ENCODE measurements around the gene ITGAX.

Gene ITGAX

DNA sequence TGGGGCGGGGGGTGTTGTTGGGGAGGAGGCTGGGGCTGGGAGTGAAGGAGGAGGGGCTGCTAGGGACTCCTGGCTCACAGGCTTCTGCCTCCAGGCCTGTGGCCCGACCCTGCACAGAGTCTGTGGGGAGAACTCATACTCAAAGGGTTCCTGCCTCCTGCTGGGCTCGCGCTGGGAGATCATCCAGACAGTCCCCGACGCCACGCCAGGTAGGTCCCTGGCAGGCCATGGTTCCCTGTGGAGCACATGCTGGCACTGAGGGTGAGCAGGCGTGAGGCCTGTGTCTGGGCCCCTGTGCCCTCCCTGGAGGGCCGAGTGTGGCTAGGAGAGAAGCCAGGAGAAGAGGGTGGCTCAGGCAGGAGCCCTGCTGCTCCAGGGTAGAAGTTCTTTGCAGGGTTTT, 42.7 kb downstream of the ITGAX start:
- Histone ChIP-seq H3K4me1 (ENCODE audit: control extremely low read depth in 1 of 4, control insufficient read depth in 4 of 4, insufficient read depth in 4 of 4, low read length in 3 of 4) (peaks cover 0 to 61% (median 35%) of the 10 kb centered on the region in 4 experiments), H3K27me3 (replicated peaks in 2 of 5; ENCODE audit: control insufficient read depth in 4 of 5, insufficient read depth in 5 of 5, low read length in 4 of 5) (no peaks in the 10 kb centered on the region), H3K4me3 (ENCODE audit: control insufficient read depth in 1 of 7, extremely low read depth in 1 of 7, insufficient read depth in 4 of 7, low read depth in 2 of 7, low read length in 6 of 7) (peak overlapping the region in 1 of 7 experiments; percentile 7), H3K27ac (ENCODE audit: insufficient read depth in 1 of 2, low read depth in 1 of 2, low read length in 2 of 2, poor library complexity in 1 of 2, severe bottlenecking in 2 of 2) (no peak overlapping the region), H3K9me3 (ENCODE audit: control extremely low read depth in 1 of 5, control insufficient read depth in 4 of 5, insufficient read depth in 2 of 5, low read depth in 1 of 5, low read length in 4 of 5) (peaks cover 0 to 14% (median 5%) of the 10 kb centered on the region in 5 experiments), H3K36me3 (ENCODE audit: control insufficient read depth in 4 of 4, insufficient read depth in 4 of 4, low read length in 3 of 4) (no peaks in the 10 kb centered on the region)
- 100% methylated on average over 8 of the region's 9 CpGs for WGBS (ENCODE audit: insufficient coverage)
- ChIA-PET POLR2A (no interaction called here), CTCF (no interaction called here)
- no peak for DNase-seq

DNA sequence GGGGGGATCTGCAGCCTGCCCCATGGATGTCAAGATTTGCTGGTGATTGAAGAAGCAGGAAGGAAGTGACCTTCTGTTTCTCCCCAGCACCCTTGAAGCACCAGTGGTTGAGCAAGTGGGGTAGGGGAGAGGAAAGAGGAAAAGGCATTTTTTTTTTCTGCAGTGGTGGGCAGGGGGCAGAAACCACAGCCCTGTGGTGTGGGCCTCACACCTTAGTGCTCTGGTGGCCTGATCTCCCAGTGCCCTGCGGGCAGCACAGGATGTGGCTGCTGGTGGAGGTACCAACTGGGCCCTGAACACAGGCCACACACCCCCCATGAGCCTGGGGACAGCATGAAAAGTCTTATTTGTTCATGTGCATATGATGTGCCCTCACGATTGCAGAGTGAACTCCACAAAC, 45.2 kb downstream of the ITGAX start:
- ChIA-PET CTCF (interaction anchor here (1.2 kb wide), 1 partner anchor 18 kb away, joined by 3 read pairs; no protein-coding TSS in a partner anchor), POLR2A (interaction anchor here (0.7 kb wide), 2 partner anchors 202 to 220 kb away, joined by 3 to 4 read pairs; partner anchors contain the start of gene FUS)
- Histone ChIP-seq H3K4me1 (ENCODE audit: control extremely low read depth in 1 of 4, control insufficient read depth in 4 of 4, insufficient read depth in 4 of 4, low read length in 3 of 4) (peaks cover 0 to 61% (median 38%) of the 10 kb centered on the region in 4 experiments), H3K27ac (ENCODE audit: insufficient read depth in 1 of 2, low read depth in 1 of 2, low read length in 2 of 2, poor library complexity in 1 of 2, severe bottlenecking in 2 of 2) (no peak overlapping the region), H3K4me3 (ENCODE audit: control insufficient read depth in 1 of 7, extremely low read depth in 1 of 7, insufficient read depth in 4 of 7, low read depth in 2 of 7, low read length in 6 of 7) (peak overlapping the region in 1 of 7 experiments; percentile 28), H3K36me3 (ENCODE audit: control insufficient read depth in 4 of 4, insufficient read depth in 4 of 4, low read length in 3 of 4) (no peaks in the 10 kb centered on the region), H3K27me3 (replicated peaks in 2 of 5; ENCODE audit: control insufficient read depth in 4 of 5, insufficient read depth in 5 of 5, low read length in 4 of 5) (no peaks in the 10 kb centered on the region), H3K9me3 (ENCODE audit: control extremely low read depth in 1 of 5, control insufficient read depth in 4 of 5, insufficient read depth in 2 of 5, low read depth in 1 of 5, low read length in 4 of 5) (peaks cover 0 to 14% (median 5%) of the 10 kb centered on the region in 5 experiments)
- peak; percentile 42 to 86 (median 85) for DNase-seq
- 17% methylated on average over 2 of the region's 2 CpGs for WGBS (ENCODE audit: insufficient coverage)

DNA sequence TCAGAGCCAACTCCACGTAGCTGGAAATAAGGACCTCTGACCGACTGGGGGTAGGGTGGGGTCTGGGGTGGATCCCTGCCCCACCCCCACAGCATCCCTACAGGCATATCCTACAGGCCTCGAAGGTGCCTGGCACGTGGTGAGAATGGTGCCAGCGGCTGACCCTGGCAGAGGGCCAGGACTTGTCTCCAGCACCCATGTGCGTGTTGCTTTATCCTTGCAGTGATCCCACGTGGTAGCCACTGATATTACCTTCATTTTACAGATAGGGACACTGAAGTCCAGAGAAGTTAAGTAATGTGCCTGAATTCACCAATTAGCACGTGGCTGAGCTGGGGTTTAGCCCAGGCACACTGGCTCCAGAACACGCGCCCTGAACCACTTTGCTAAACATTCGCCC, 46.5 kb downstream of the ITGAX start:
- 98% methylated on average over 9 of the region's 11 CpGs for WGBS (ENCODE audit: insufficient coverage)
- H3K9me3 ChIP-seq (ENCODE audit: control extremely low read depth in 1 of 5, control insufficient read depth in 4 of 5, insufficient read depth in 2 of 5, low read depth in 1 of 5, low read length in 4 of 5): peaks cover 0 to 14% (median 5%) of the 10 kb centered on the region in 5 experiments
- no peaks in the 10 kb centered on the region for H3K27me3 ChIP-seq (replicated peaks in 2 of 5; ENCODE audit: control insufficient read depth in 4 of 5, insufficient read depth in 5 of 5, low read length in 4 of 5)
- H3K4me1 ChIP-seq (ENCODE audit: control extremely low read depth in 1 of 4, control insufficient read depth in 4 of 4, insufficient read depth in 4 of 4, low read length in 3 of 4): peaks cover 0 to 49% (median 32%) of the 10 kb centered on the region in 4 experiments
- DNase-seq: no peak
- H3K27ac ChIP-seq (ENCODE audit: insufficient read depth in 1 of 2, low read depth in 1 of 2, low read length in 2 of 2, poor library complexity in 1 of 2, severe bottlenecking in 2 of 2): no peak overlapping the region
- no peaks in the 10 kb centered on the region for H3K36me3 ChIP-seq (ENCODE audit: control insufficient read depth in 4 of 4, insufficient read depth in 4 of 4, low read length in 3 of 4)
- ChIA-PET POLR2A (interaction anchor here (0.5 kb wide), 1 partner anchor 23 kb away, joined by 3 read pairs; no protein-coding TSS in a partner anchor), CTCF (interaction anchor here (1.5 kb wide), 1 partner anchor 15 kb away, joined by 3 read pairs; no protein-coding TSS in a partner anchor)
- no peak overlapping the region for H3K4me3 ChIP-seq (ENCODE audit: control insufficient read depth in 1 of 7, extremely low read depth in 1 of 7, insufficient read depth in 4 of 7, low read depth in 2 of 7, low read length in 6 of 7)

DNA sequence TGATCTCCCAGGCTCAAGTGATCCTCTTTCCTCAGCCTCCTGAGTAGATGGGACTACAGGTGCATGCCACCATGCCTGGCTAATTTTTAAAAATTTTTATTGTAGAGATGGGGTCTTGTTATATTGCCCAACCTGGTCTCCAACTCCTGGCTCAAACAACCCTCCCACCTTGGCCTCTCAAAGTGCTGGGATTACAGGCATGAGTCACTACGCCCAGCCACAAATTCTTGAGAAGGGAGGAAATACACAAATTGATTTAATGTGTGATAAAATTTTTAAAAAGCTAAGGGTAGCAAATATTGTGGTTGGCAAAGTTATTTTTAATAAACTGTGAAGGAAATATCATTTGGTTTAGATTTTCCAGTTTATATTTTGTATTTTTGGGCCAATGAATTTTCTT, 47.7 kb downstream of the ITGAX start:
- DNase-seq: peak; percentile 22 to 71 (median 60)
- H3K27ac ChIP-seq (ENCODE audit: insufficient read depth in 1 of 2, low read depth in 1 of 2, low read length in 2 of 2, poor library complexity in 1 of 2, severe bottlenecking in 2 of 2): no peak overlapping the region
- ChIA-PET POLR2A (no interaction called here), CTCF (interaction anchor here (0.6 to 1.5 kb wide), 3 partner anchors 16 to 309 kb away, joined by 3 read pairs; no protein-coding TSS in a partner anchor)
- WGBS (ENCODE audit: insufficient coverage): no CpG with 5 or more reads among the region's 1 CpG
- H3K4me3 ChIP-seq (ENCODE audit: control insufficient read depth in 1 of 7, extremely low read depth in 1 of 7, insufficient read depth in 4 of 7, low read depth in 2 of 7, low read length in 6 of 7): no peak overlapping the region
- H3K36me3 ChIP-seq (ENCODE audit: control insufficient read depth in 4 of 4, insufficient read depth in 4 of 4, low read length in 3 of 4): no peaks in the 10 kb centered on the region
- peaks cover 0 to 14% (median 5%) of the 10 kb centered on the region in 5 experiments for H3K9me3 ChIP-seq (ENCODE audit: control extremely low read depth in 1 of 5, control insufficient read depth in 4 of 5, insufficient read depth in 2 of 5, low read depth in 1 of 5, low read length in 4 of 5)
- peaks cover 0 to 49% (median 29%) of the 10 kb centered on the region in 4 experiments for H3K4me1 ChIP-seq (ENCODE audit: control extremely low read depth in 1 of 4, control insufficient read depth in 4 of 4, insufficient read depth in 4 of 4, low read length in 3 of 4)
- H3K27me3 ChIP-seq (replicated peaks in 2 of 5; ENCODE audit: control insufficient read depth in 4 of 5, insufficient read depth in 5 of 5, low read length in 4 of 5): no peaks in the 10 kb centered on the region

DNA sequence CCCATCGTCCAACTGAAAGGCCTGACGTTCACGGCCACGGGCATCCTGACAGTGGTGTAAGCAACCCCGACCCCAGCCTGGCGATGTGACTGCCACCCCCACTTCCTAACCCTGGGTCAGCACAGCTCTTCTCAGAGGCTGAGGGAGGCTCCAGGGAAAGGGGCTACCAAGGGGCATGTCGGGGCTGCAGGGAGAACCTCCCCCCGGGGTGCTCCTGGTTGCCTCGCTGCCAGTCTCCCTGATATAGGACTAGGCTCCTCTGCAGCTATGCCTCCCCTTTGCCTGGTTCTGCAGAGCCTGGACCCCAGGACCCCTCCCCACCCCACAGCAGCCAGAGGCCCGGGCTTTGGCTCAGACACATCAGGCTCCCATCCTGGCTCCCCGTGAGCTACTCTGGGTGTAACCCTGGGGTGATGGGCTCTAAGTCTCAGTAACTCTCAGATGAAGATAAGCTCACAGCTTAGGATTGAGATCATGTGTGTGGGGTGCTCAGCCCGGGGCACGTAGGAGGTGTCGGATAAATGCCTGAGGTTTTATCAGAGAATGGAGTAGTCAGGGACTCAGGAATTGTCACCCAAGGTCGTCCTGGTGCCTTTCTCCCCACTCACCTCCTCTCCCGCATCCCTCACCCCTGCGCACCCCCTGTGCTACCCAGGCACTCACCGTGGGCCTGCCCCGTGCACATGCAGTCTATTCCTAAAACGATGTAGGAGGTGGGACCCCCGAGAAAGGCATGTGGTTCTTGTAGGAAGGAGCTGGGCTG, 48.8 kb downstream of the ITGAX start:
- Histone ChIP-seq H3K27ac (ENCODE audit: insufficient read depth in 1 of 2, low read depth in 1 of 2, low read length in 2 of 2, poor library complexity in 1 of 2, severe bottlenecking in 2 of 2) (no peak overlapping the region), H3K27me3 (replicated peaks in 2 of 5; ENCODE audit: control insufficient read depth in 4 of 5, insufficient read depth in 5 of 5, low read length in 4 of 5) (no peaks in the 10 kb centered on the region), H3K36me3 (ENCODE audit: control insufficient read depth in 4 of 4, insufficient read depth in 4 of 4, low read length in 3 of 4) (no peaks in the 10 kb centered on the region), H3K4me1 (ENCODE audit: control extremely low read depth in 1 of 4, control insufficient read depth in 4 of 4, insufficient read depth in 4 of 4, low read length in 3 of 4) (peaks cover 0 to 46% (median 28%) of the 10 kb centered on the region in 4 experiments), H3K9me3 (ENCODE audit: control extremely low read depth in 1 of 5, control insufficient read depth in 4 of 5, insufficient read depth in 2 of 5, low read depth in 1 of 5, low read length in 4 of 5) (peaks cover 0 to 10% (median 5%) of the 10 kb centered on the region in 5 experiments), H3K4me3 (ENCODE audit: control insufficient read depth in 1 of 7, extremely low read depth in 1 of 7, insufficient read depth in 4 of 7, low read depth in 2 of 7, low read length in 6 of 7) (no peak overlapping the region)
- ChIA-PET POLR2A (interaction anchor here (0.6 kb wide), 1 partner anchor 223 kb away, joined by 3 read pairs; no protein-coding TSS in a partner anchor), CTCF (interaction anchor here (1.2 kb wide), 1 partner anchor 41 kb away, joined by 3 read pairs; no protein-coding TSS in a partner anchor)
- WGBS (ENCODE audit: insufficient coverage): 92% methylated on average over 20 of the region's 21 CpGs
- no peak for DNase-seq

DNA sequence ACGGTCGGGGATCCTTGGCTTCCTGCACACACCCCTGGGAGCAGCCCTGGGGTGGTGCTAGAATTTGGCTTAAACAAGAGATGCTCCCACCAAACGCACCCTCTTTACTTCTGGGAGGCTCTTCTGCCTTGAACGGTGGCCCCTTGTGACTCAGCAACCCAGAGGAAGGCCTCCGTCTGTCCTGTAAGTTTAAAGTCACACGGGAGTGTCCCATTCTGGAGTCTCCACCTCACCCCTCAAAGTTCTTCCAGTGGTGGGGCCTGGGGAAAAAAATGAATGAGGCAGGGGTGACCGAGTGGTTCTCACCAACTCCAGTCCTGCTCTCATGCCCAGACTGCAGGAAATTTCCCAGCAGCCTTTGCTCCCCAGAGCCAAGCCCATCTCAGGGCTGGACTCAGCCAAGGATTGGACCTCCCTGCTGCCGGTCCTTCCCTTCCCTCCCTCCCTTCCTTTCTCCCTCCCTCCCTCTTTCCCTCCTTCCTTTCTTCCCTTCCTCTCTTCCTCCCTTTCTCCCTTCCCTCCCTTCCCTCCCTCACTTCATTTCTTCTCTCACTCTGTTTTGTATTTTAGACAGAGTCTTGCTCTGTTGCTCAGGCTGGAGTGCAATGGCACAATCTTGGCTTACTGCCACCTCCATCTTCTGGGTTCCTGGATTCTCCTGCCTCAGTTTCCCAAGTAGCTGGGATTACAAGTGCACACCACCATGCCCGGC, 49.5 kb downstream of the ITGAX start:
- CTCF ChIA-PET: interaction anchor here (1.2 kb wide), 1 partner anchor 40 kb away, joined by 3 read pairs; no protein-coding TSS in a partner anchor
- H3K4me3 ChIP-seq (ENCODE audit: control insufficient read depth in 1 of 7, extremely low read depth in 1 of 7, insufficient read depth in 4 of 7, low read depth in 2 of 7, low read length in 6 of 7): no peak overlapping the region
- H3K27me3 ChIP-seq (replicated peaks in 2 of 5; ENCODE audit: control insufficient read depth in 4 of 5, insufficient read depth in 5 of 5, low read length in 4 of 5): no peaks in the 10 kb centered on the region
- H3K36me3 ChIP-seq (ENCODE audit: control insufficient read depth in 4 of 4, insufficient read depth in 4 of 4, low read length in 3 of 4): no peaks in the 10 kb centered on the region
- H3K4me1 ChIP-seq (ENCODE audit: control extremely low read depth in 1 of 4, control insufficient read depth in 4 of 4, insufficient read depth in 4 of 4, low read length in 3 of 4): peaks cover 0 to 41% (median 26%) of the 10 kb centered on the region in 4 experiments
- POLR2A ChIA-PET: interaction anchor here (0.6 kb wide), 1 partner anchor 224 kb away, joined by 3 read pairs; no protein-coding TSS in a partner anchor
- no peak for DNase-seq
- 49% methylated on average over 5 of the region's 9 CpGs for WGBS (ENCODE audit: insufficient coverage)
- no peak overlapping the region for H3K27ac ChIP-seq (ENCODE audit: insufficient read depth in 1 of 2, low read depth in 1 of 2, low read length in 2 of 2, poor library complexity in 1 of 2, severe bottlenecking in 2 of 2)
- H3K9me3 ChIP-seq (ENCODE audit: control extremely low read depth in 1 of 5, control insufficient read depth in 4 of 5, insufficient read depth in 2 of 5, low read depth in 1 of 5, low read length in 4 of 5): peaks cover 0 to 5% (median 2%) of the 10 kb centered on the region in 5 experiments

Data from common myeloid progenitor, CD34-positive (primary cell).